Prostate gland (tissue), 2 donors: ENCODE data around the gene MAPKAPK3.

ENCODE experiments used
- CTCF ChIP-seq, 4 experiments: fragments of 200-600 bp in 2 of 4; fragments of 450-650 bp in 2 of 4; sonication (generic) in 2 of 4; IDR thresholded peaks; 1 replicate in 3 of 4; 2 replicates in 1 of 4; pipeline ENCODE4 v1.5.1; 2016 to 2019; ENCODE audit warnings: antibody characterized with exemption in 4 of 4, mild to moderate bottlenecking in 2 of 4, moderate library complexity in 2 of 4
- POLR2A ChIP-seq: fragments of 450-650 bp; IDR thresholded peaks from one replicate; pipeline ENCODE4 v1.6.1; 2016; ENCODE audit warnings: antibody characterized with exemption, mild to moderate bottlenecking

- TF ChIP-seq CTCF (IDR thresholded peaks at IDR 0.05) (peak; percentile 9 to 63 (median 48)), POLR2A (no peak)
These were observed 35.8 kb downstream of the MAPKAPK3 start for GRCh38 chr3:50652709-50653108.
